Stimulated activated CD8-positive, alpha-beta memory T cell treated with anti-CD3 and anti-CD28 coated beads, Interleukin-12 subunit alpha, Interleukin-12 subunit beta, amount 100 ng/mL, for 24 hours (primary cell): ENCODE measurements around the gene XYLT1.

ENCODE experiments used
- DNase-seq: peaks from one replicate; pipeline ENCODE4 v3.0.0-alpha.2; 2020; ENCODE audit errors: extremely low read depth

The XYLT1 gene

GRCh38 chr16:17230932-17231581, 239.7 kb downstream of the XYLT1 start:
- DNase-seq, result no peak

DNA sequence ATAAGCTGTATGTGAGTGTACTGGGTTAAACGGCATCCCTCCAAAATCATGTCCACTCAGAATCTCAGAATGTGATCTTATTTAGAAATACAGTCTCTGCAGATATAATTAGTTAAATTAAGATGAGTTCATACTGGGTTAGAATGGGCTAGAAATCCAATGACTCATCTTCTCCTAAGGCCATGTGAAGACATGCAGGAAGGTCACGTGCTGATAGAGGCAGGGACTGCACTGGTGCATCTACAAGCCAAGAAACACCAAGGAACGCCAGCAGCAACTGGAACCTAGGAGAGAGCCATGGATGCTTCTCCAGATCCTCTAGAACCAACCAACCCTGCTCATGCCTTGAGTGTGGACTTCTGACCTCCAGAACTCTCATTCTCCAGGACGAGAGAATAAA, 241.0 kb downstream of the XYLT1 start:
- no peak for DNase-seq

GRCh38 chr16:17229131-17229530, 241.6 kb downstream of the XYLT1 start:
- DNase-seq, result no peak

GRCh38 chr16:17228708-17229055, 242.1 kb downstream of the XYLT1 start:
- no peak for DNase-seq

- DNase-seq, result no peak
Observed at GRCh38 chr16:17228048-17228707, 242.6 kb downstream of the XYLT1 start.

- DNase-seq, result no peak
Observed at GRCh38 chr16:17227278-17227677, 243.5 kb downstream of the XYLT1 start.

DNA sequence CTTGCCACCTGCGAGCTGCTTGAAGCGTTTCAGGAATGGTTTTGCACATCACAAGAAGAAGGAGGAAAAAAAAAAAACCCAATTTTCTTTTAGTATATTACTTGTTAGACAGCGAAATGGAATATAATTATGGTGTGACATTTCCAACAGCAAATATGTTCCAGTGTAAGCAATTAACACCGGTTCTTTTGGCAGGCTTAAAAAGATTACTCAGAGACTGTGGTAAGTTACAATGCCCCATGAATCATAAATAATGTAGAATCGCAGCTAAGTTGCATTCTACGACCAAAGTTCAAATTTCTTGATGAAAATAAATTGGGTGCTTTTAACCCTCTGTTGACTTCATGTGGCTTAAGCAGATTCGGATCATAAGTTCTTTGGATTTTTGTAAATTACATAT, 245.2 kb downstream of the XYLT1 start:
- DNase-seq, result no peak

GRCh38 chr16:17224879-17225281, 245.9 kb downstream of the XYLT1 start:
- DNase-seq, result no peak

GRCh38 chr16:17224350-17224749, 246.4 kb downstream of the XYLT1 start:
- DNase-seq, result no peak

GRCh38 chr16:17223576-17223975, 247.2 kb downstream of the XYLT1 start:
- DNase-seq, result no peak

- DNase-seq, result no peak
Observed at GRCh38 chr16:17222871-17223401, 247.8 kb downstream of the XYLT1 start.

DNA sequence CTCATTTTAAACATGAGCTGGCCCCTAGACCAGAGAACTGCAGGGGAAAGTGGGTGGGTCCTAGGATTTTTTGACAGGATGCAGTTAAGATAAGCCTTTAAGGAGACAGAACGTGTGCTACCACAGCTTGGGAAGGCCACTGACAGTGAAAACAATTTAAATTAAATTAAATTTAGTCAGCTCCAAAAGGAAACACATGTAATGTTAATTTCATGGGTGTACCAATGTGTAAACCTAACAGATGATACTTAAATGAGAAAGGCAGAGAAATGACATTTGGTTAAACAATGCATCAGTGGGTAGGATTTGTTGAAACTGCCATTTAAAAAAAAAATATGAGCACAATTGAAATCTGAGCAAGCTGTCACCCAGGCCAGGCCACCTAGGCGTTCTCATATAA, 250.8 kb downstream of the XYLT1 start:
- DNase-seq, result no peak

DNA sequence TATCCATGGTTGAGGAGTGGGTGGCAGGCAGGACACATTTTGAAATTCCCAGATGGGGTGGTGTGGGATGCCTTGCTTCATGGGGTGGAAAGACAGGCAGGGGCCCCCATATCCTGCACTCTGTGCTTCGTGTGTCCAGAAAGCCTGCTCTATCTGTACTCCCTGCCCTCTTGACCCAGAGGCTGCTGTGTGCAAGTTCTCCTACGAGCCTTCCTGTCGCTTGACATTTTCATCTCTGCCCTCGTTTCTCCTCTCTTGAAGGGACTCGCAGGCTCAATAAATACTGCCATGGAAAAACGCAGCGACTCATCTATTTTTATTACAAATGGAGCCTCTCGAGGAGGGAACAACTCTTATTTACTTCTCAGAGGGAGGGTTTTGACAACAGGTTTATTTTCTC, 254.8 kb downstream of the XYLT1 start:
- DNase-seq, result no peak

DNA sequence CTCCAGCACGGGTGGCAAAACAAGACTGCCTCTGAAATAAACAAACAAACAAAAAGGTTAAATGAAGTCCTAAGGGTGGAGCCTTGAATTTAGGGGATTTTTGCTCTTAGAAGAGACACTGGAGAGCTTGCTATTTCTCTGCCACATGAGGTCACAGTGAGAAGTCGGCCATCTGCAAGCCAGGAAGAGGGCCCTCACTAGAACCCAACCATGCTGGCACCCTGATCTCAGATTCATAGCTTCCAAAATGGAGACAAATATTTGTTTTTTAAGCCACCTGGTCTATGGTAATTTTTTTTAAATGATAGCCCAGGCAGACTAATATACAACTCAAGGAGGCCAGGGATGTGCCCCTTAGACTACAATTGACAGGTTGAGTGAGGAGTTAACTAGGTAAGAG, 255.5 kb downstream of the XYLT1 start:
- DNase-seq, result no peak

DNA sequence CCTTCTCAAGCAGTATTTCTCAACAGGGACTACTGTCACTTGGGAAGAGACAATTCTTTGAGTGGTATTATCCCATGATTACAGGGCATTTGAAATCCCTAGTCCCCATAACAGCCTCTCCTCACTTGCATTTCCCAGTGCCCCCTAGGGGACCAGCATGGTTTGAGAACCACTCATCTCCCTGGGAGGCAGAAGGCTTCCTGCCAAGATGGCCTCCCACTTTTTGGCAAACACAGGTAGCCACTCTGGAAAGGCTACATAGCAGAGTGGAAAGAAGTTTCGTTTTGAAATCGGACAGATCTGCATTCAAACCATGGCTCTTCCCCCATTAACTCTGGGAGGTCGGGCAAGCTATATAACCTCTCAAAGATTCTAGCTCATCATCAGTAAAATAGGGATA, 256.8 kb downstream of the XYLT1 start:
- DNase-seq, result no peak

GRCh38 chr16:17213025-17213424, 257.7 kb downstream of the XYLT1 start:
- no peak for DNase-seq

GRCh38 chr16:17212606-17213005, 258.2 kb downstream of the XYLT1 start:
- no peak for DNase-seq

GRCh38 chr16:17211797-17212196, 259.0 kb downstream of the XYLT1 start:
- DNase-seq, result peak; percentile 2

DNA sequence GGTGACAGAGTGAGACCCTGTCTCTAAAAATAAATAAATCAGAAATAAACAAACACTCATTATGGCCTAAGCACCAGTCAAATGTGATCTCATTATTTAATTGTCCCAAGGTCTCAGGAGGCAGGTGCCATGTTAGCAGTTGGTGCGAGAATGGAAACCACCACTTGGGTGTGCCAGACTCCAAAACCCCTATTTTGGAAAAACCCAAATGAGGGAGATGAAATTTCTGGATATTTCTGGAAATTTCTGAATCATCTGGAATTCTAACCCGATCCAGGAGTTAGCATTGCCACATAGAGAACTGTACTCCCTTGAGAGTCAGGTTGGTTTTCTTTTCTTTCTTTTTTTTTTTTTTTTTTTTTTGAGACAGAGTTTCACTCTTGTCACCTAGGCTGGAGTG, 264.0 kb downstream of the XYLT1 start:
- DNase-seq, result no peak

GRCh38 chr16:17205279-17206211, 265.2 kb downstream of the XYLT1 start:
- no peak for DNase-seq

- no peak for DNase-seq
Observed at GRCh38 chr16:17204644-17205043, 266.1 kb downstream of the XYLT1 start.

DNA sequence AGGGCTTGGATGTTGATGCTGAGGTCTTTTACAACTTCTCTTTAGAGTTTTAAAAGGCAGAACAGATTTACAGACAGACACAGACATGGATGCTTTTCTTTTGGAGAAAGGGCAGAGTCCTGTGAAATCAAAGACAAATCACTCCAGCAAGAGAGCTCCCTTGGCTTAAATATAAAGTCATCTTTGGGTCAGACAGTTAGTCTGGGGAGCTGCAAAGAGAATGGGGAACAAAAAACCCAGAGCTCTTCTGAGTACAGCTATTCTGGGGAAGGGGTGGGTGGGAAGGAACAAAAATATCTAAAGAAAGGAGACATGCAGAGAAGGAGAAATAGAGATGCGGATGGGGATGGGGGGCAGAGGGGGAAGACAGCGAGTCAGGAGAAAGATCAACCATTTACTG, 266.6 kb downstream of the XYLT1 start:
- DNase-seq, result no peak

DNA sequence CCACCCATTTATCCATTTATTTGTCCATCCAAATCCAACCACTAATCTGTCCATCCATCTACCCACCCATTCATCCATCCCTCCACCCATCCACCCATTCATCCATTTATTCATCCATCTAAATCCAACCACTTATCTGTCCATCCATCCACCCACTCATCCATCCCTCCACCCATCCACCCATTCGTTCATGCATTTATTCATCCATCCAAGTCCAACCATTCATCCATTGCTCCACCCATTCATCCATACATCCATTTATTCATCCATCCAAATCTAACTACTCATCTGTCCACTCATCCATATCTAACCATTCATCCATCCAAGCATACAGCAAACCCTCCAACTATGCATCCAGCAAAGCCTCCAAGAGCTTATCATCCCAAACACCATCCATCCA, 267.3 kb downstream of the XYLT1 start:
- no peak for DNase-seq
